GM19467 (cell line): ENCODE data around the gene USP6NL.

ENCODE experiments used
- ATAC-seq: cut with Tn5 transposase; IDR thresholded peaks from one replicate; pipeline ENCODE4 v1.9.1; 2021; ENCODE audit warnings: mild to moderate bottlenecking, moderate library complexity; ENCODE audit not compliant: unreplicated experiment

USP6NL gene

DNA sequence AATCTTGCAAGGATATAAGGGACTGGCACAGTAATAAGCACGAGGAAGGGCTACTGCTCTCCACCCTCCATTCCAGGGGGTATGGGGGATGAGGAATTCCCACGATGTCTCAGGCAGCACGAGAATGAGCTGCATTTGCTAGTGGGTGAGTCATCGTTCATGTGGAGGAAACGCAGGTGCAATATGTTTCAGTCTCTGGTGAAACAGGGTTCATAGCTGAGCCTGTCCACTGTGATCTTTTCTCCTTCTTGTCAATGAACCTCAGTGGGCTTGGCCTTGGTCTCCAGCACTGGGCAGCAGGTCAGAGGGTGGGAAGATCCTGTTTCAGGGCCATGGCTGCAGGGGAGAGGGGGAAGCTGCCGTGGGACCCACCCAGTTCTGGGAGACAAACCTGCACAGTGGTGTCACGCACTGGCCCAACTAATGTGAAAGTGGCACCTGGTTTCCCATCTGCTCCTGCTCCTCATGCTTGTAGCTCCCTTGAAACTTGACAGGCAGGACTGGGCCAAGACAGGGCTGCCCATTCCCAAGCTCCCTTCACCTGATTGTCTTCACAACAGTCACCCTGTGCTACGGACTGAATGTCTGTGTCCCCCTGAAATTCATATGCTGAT, 181.9 kb downstream of the USP6NL start:
- no peak for ATAC-seq

DNA sequence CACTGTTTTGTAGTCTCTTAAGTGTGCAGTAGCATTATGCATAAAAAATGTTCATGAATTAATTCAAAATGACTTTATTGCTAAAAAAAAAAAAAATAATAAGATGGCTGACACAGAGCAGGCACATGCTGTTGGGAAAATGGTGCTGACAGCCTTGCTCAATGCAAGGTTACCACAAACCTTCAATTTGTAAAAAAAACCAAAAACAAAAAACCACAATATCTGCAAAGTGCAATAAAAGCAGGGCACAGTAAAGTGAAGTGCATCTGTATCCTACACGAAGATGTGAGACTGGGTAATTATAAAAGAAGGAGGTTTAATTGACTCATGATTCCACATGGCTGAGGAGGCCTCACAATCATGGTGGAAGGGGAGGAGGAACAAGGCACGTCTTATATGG, 185.8 kb downstream of the USP6NL start:
- no peak for ATAC-seq

DNA sequence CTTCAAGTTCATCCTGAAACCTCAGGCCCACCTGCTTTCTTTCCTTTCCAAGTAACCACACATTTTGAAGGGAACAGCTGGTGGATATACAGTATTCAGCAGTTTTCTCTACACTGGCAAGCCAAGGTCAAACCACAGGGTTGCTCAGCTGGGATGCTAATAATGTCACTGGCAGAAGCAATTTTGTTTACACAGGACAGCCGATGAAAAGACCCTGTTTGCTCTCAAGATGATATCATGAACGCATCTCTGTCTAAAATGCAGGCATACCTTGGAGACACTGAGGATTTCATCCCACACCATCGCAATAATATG, 186.2 kb downstream of the USP6NL start:
- ATAC-seq, result no peak

DNA sequence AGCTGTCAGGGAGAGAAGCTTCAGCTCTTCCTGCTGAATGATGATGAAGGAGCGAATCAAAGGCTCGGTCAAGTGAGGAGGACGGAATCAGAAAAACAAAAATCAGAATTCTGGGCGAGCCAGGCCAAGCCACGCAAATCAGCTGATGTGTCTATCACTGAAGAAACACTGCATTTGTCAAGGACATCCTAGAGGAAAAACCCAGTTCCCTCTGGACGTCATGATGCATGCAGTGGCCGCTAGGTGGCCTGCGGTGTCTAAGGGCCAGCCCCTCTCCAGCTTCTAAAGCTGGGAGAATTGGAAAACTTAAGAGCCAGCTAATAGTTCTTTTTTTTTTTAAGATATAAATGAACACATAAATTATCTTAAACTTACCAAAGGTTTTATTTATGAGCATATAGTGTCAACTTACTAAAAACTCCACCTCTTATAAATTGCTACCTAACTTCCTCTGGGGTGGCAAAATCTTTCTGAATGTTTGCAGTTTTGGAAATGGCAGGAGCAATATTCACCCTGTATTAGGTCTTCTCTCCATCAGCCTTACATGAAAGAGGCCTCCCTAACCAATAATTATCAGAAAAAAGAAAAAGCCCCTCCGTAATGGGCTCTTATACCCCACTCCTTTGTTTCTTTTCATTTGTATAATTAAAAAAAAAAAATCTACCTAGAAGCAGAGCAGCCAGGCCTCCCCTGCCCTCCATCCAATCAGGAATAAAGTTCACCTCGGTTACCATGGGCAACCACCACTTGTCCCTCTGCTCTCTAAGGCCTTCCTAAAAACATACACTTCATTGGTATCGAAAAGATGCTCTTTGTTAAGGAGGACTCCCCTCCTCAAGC, 186.8 kb downstream of the USP6NL start:
- no peak for ATAC-seq

DNA sequence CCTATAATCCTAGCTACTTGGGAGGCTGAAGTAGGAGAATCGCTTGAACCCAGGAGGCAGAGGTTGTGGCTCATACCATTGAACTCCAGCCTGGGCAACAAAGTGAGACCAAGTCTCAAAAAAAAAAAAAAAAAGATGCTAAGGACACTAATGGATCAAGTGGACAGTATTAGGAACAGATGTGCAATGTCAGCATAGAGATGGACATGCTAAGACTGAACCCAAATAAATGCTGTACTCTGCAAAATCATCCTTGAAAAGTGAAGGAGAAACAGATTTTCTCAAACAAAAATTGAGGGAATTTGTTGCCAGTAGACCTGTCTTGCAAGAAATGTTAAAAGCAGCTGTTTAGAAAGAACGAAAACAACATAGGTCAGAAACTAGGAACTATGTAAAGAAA, 194.5 kb downstream of the USP6NL start:
- ATAC-seq, result no peak

DNA sequence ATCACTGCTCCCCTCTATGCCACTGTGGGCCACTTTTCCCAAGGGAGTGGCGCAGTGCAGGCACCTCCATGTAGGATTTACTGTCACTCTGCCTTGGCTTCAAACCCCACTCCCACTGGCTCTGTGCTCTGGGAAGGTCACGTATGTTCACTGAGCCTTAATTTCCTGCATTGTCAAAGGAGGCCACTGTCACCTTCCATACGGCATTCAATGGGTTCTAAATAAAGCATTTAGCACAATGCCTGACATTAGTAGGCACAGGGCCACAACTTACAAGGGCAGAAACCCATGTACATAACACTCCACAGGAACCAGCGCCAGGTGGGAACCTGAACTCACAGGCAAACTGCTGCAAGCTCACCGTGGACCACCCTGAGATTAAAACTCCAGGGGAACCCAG, 196.4 kb downstream of the USP6NL start:
- ATAC-seq, result no peak

DNA sequence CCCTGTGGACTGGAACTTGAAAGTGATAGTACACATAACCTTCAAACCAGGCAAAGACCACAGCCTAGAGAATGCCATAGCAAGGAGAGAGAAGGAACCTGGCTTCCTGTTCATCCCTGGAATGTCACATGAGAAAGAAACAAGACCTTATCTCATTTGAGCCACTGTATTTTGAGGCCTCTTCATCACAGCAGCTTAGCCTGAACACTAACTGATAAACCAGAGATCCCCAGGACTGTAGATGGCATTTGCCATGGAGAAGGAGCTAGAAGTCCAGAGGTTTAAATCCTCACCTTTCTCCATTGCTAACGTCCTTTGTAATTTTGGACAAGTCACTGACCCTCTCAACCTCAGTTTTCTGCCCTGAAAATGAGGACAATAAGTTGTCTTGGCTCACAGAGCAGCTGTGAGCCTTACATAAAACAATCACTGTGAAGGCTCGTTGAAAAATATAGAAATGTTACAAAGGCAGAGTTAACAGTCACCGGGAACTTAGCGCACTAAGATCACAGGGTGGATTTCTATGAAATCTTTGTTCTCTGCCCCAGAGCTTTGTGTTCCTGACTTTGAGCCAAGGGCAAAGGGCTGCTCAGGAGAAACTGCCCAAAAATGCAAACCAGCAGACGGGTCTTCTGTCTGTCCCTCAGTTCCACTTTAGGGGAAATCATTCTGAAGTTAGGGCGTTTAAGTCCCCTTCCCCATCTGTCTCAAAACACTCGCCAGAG, 197.0 kb downstream of the USP6NL start:
- no peak for ATAC-seq

DNA sequence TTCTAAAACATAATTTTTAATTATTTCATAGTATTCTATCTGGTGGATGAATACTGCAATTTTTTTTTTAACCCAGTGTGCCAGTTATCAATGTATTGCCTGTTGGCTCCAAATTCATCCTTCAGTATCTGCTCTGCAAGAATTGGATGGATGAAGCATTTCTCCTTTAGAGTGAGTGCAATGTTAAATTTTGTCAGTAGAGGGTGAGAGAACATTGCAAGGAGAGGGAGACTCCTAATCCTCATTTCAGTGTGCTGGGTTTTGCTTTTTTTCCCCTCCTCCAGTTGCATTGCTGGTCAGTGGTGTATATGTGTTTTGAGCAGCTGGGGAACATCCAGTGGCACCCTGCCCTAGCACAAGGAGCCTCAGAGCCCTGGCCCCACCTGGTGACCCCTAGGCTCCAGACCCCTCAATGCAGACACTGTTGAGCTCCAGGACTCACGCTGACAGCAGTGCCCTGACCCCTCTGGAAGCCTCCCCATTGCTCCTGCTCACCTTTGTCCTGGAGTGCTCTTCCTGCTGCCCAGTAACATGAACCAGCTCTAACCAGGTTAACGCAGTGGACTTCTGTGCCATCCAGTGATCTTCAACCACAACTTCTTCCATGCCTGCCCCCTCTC, 199.4 kb downstream of the USP6NL start:
- ATAC-seq, result no peak

DNA sequence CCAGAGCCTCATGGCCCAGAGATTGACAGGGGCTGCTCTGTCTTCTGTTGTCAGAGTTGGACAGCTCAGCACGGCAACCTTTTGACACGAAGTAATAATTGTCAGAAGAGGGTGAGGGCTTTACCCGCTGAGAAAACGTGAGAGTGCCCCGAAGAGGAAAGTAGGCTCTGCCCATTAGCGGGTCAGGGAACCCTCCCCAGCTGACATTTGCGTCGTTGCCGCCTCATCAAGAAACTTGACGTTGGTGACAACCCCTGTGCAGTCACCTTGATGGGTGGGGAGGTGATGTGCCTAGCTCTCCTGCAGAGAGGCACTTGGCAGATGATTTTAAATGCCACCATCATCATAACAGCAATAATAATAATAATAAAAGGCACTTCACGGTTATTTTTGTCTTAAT, 202.1 kb downstream of the USP6NL start:
- no peak for ATAC-seq

DNA sequence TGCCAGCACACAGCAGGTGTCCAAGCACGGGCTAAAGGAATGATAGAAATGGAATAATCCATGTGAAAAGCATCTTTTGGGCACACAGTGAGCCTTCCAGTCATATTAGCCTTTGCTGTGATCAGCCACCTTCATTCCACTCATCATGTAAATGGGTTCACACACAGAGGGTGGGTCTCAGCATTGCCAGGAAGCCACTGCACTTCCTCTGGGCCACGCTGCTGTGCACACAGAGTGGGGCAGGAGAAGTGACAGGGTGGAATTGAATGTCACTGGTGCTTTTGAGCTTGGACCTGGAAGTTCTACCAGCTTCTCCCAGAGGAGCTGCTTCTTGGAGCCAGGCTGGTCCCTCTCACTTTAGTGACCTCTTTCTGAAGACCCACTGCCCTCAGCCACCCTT, 203.5 kb downstream of the USP6NL start:
- ATAC-seq, result no peak

DNA sequence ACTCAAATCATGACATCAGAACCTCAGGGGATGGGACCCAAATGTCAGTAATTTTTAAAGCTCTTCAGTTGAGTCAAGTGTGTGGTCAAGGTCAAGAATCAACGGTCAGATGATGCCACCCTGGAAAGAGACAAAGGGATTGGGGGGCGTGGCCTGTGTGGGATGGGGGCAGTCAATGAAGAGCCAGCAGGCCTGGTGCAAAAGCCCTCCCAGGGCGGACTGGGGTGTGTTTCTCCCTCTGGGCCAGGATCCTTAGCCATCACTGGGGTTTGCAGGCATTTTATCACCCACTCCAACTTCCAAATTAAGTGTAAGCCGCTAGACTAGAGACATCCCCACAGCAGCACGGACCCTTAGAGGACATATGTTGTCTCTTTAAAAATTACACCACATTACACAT, 204.7 kb downstream of the USP6NL start:
- ATAC-seq, result no peak

DNA sequence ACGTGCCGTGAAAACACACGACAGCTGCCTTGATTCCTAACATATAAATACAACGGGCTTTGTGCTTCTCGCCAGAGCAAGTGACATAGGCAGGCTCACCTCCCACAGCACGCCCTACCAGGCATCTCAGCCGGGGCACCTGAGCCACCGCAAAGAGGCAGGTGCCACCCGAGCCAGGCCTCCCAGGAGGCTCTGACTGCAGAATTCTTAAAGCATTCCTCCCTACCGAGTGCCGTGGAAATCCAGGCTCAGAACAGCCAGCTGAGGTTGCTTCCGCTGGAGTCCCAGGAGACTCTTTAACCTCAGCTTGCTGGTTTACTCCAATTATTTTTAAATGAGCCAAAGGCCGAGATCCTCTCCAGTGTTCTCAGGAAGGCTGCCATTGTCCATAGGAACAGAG, 206.5 kb downstream of the USP6NL start:
- ATAC-seq, result no peak
